Activated T-cell treated with anti-CD3 and anti-CD28 coated beads for 48 hours (primary cell): ENCODE measurements around the gene ARHGAP44.
"Not testable (repeated sequence)": the region's sequence is repeated elsewhere in the genome, so short reads cannot be mapped to it uniquely, and the experiment has no call there.

Experiments
- DNase-seq: peaks from one replicate; pipeline ENCODE4 v3.0.0-alpha.2; 2020; ENCODE audit warnings: low read depth

ARHGAP44 gene

GRCh38 chr17:12821376-12821940 is 32.2 kb downstream of the ARHGAP44 start:
- no peak for DNase-seq

- DNase-seq: no peak
These were observed 37.1 kb downstream of the ARHGAP44 start for GRCh38 chr17:12826431-12826830.

- no peak for DNase-seq
These were observed 41.5 kb downstream of the ARHGAP44 start for GRCh38 chr17:12830777-12831247.

- no peak for DNase-seq
These were observed 42.5 kb downstream of the ARHGAP44 start for GRCh38 chr17:12831839-12832238.

- DNase-seq: no peak
These were observed 49.7 kb downstream of the ARHGAP44 start for GRCh38 chr17:12839042-12839441.

GRCh38 chr17:12842936-12843335 is 53.6 kb downstream of the ARHGAP44 start:
- no peak for DNase-seq

GRCh38 chr17:12850996-12851395 is 61.7 kb downstream of the ARHGAP44 start:
- DNase-seq: no peak

GRCh38 chr17:12851901-12852435 is 62.7 kb downstream of the ARHGAP44 start:
- DNase-seq: no peak

GRCh38 chr17:12853921-12854320 is 64.6 kb downstream of the ARHGAP44 start:
- DNase-seq: no peak

- no peak for DNase-seq
These were observed 67.1 kb downstream of the ARHGAP44 start for GRCh38 chr17:12856416-12856815.

GRCh38 chr17:12857592-12857991 is 68.3 kb downstream of the ARHGAP44 start:
- no peak for DNase-seq

- DNase-seq: no peak
These were observed 70.2 kb downstream of the ARHGAP44 start for GRCh38 chr17:12859520-12859919.

- DNase-seq: no peak
These were observed 76.5 kb downstream of the ARHGAP44 start for GRCh38 chr17:12865769-12866168.

- DNase-seq: no peak
These were observed 76.9 kb downstream of the ARHGAP44 start for GRCh38 chr17:12866244-12866643.

- no peak for DNase-seq
These were observed 78.4 kb downstream of the ARHGAP44 start for GRCh38 chr17:12867726-12868125.

- not testable (repeated sequence) for DNase-seq
These were observed 84.3 kb downstream of the ARHGAP44 start for GRCh38 chr17:12873415-12874125.

GRCh38 chr17:12877953-12878669 is 88.8 kb downstream of the ARHGAP44 start:
- DNase-seq: no peak

GRCh38 chr17:12879096-12879495 is 89.8 kb downstream of the ARHGAP44 start:
- not testable (repeated sequence) for DNase-seq

GRCh38 chr17:12883472-12883871 is 94.2 kb downstream of the ARHGAP44 start:
- no peak for DNase-seq

- no peak for DNase-seq
These were observed 97.8 kb downstream of the ARHGAP44 start for GRCh38 chr17:12887088-12887487.

- DNase-seq: no peak
These were observed 107.0 kb downstream of the ARHGAP44 start for GRCh38 chr17:12896180-12896785.

GRCh38 chr17:12898110-12898509 is 108.8 kb downstream of the ARHGAP44 start:
- DNase-seq: no peak
